WTC11 (cell line): ENCODE results near the gene NEK5.

Experiments used
- ESRRA ChIP-seq: sonication (generic); formaldehyde crosslinking; IDR thresholded peaks from 2 replicates; pipeline ENCODE4 v1.8.1; 2022; ENCODE audit warnings: mild to moderate bottlenecking, missing genetic modification reagents, borderline replicate concordance
- HMGA2 ChIP-seq: fragments of 250-450 bp; sonication (Bioruptor Pico); IDR thresholded peaks from 2 replicates; pipeline ENCODE4 v1.4.0; 2021; ENCODE audit warnings: mild to moderate bottlenecking, moderate library complexity
- TF ChIP-seq, protein P1 (sequence below): sonication (generic); formaldehyde crosslinking; IDR thresholded peaks from 2 replicates; pipeline ENCODE4 v1.8.1; 2023; ENCODE audit warnings: mild to moderate bottlenecking, missing genetic modification reagents, moderate library complexity
- TF ChIP-seq, protein P2 (sequence below): fragments of 200-600 bp; IDR thresholded peaks from 2 replicates; pipeline ENCODE4 v1.8.0; 2022; ENCODE audit warnings: antibody characterized with exemption
- TF ChIP-seq, protein P3 (sequence below): sonication (generic); formaldehyde crosslinking; IDR thresholded peaks from 2 replicates; pipeline ENCODE4 v1.8.1; 2023; ENCODE audit warnings: mild to moderate bottlenecking, missing genetic modification reagents, moderate library complexity
- TF ChIP-seq, protein P4 (sequence below): sonication (generic); formaldehyde crosslinking; IDR thresholded peaks from 2 replicates; pipeline ENCODE4 v1.8.0; 2022; ENCODE audit warnings: mild to moderate bottlenecking, missing genetic modification reagents

DNA sequence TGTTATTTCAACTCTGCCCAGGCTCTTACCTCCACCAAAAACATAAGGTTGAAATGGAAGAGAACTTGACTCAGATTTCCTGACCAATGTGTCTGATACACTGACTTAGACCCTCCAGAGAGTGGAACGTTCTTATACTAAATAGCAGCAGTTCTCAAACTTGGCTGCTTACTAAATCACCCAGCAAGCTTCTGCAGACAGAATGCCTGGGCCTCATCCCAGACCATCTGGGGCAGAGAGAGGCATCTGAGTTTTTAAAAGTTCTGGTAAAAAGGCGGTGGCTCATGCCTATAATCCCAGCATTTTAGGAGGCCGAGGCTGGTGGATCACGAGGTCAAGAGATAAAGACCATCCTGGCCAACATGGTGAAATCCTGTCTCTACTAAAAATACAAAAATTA is 46.3 kb downstream of the NEK5 start:
- TF ChIP-seq, protein P1, sequence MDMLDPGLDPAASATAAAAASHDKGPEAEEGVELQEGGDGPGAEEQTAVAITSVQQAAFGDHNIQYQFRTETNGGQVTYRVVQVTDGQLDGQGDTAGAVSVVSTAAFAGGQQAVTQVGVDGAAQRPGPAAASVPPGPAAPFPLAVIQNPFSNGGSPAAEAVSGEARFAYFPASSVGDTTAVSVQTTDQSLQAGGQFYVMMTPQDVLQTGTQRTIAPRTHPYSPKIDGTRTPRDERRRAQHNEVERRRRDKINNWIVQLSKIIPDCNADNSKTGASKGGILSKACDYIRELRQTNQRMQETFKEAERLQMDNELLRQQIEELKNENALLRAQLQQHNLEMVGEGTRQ, result no peak
- TF ChIP-seq, protein P2, sequence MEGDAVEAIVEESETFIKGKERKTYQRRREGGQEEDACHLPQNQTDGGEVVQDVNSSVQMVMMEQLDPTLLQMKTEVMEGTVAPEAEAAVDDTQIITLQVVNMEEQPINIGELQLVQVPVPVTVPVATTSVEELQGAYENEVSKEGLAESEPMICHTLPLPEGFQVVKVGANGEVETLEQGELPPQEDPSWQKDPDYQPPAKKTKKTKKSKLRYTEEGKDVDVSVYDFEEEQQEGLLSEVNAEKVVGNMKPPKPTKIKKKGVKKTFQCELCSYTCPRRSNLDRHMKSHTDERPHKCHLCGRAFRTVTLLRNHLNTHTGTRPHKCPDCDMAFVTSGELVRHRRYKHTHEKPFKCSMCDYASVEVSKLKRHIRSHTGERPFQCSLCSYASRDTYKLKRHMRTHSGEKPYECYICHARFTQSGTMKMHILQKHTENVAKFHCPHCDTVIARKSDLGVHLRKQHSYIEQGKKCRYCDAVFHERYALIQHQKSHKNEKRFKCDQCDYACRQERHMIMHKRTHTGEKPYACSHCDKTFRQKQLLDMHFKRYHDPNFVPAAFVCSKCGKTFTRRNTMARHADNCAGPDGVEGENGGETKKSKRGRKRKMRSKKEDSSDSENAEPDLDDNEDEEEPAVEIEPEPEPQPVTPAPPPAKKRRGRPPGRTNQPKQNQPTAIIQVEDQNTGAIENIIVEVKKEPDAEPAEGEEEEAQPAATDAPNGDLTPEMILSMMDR, result no peak
- TF ChIP-seq HMGA2, result no peak
- no peak for TF ChIP-seq ESRRA
- TF ChIP-seq, protein P3, sequence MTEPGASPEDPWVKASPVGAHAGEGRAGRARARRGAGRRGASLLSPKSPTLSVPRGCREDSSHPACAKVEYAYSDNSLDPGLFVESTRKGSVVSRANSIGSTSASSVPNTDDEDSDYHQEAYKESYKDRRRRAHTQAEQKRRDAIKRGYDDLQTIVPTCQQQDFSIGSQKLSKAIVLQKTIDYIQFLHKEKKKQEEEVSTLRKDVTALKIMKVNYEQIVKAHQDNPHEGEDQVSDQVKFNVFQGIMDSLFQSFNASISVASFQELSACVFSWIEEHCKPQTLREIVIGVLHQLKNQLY (CRISPR knock-in tag), result no peak
- TF ChIP-seq, protein P4, sequence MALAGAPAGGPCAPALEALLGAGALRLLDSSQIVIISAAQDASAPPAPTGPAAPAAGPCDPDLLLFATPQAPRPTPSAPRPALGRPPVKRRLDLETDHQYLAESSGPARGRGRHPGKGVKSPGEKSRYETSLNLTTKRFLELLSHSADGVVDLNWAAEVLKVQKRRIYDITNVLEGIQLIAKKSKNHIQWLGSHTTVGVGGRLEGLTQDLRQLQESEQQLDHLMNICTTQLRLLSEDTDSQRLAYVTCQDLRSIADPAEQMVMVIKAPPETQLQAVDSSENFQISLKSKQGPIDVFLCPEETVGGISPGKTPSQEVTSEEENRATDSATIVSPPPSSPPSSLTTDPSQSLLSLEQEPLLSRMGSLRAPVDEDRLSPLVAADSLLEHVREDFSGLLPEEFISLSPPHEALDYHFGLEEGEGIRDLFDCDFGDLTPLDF (CRISPR knock-in tag), result no peak
